Inflammatory macrophage treated with lipopolysaccharide for 4 hours (primary cell): Measurements from ENCODE around the gene CTAG2.
"Not testable (repeated sequence)": the region's sequence is repeated elsewhere in the genome, so short reads cannot be mapped to it uniquely, and the experiment has no call there.

Experiments used
- DNase-seq: peaks from one replicate; pipeline ENCODE4 v3.0.0-alpha.2; 2020

The CTAG2 gene

DNA sequence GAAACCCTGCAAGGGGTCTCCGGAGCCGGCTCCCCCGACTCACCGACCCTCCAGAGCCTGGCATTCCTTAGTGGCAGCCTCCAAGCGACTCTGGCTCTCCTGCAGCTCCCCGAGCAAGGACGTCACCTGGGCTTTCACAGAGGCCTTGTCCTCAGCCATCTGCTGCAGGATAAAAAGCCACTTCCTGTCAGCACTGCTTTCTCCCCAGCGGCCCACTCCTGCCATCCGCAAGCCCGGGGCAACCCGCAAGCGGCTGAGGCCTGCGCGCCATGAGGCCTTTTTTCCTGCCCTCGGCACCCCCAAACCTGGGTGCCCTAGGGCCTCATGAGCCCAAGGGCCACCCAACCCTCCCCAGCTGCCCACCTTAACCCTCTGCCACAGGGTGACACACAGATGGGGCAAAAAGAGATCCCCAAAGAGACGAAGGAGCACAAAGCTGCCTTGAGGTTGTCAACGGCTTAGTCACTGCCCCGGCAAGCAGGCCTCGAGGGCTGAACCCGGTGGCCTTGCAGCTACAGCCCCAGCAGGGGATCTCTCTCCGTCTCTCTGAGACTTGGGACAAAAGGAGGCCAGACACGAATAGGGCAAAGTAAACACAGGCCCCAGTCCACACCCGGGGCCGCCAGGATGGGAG is 7.5 kb downstream of the CTAG2 start:
- DNase-seq, result not testable (repeated sequence)

DNA sequence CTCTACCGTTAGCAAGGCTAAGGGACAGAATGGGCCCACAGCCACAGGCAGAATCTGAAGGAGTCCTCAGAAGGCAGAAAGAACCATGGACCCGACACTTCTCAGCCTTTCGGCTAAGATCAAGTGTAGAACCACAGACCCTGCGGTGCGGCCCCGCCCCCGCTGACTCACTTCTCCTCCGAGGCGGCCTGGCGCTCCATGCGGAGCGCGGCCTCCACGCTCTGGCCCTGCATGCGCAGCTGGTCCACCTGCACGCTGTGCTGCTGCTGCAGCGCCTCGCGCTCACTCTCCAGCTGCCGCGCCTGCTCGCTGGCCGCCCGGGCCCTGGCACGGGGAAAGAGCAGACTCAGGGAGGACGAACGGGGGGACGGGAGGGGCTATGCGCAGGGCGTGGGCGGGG is 9.7 kb downstream of the CTAG2 start:
- DNase-seq, result not testable (repeated sequence)

DNA sequence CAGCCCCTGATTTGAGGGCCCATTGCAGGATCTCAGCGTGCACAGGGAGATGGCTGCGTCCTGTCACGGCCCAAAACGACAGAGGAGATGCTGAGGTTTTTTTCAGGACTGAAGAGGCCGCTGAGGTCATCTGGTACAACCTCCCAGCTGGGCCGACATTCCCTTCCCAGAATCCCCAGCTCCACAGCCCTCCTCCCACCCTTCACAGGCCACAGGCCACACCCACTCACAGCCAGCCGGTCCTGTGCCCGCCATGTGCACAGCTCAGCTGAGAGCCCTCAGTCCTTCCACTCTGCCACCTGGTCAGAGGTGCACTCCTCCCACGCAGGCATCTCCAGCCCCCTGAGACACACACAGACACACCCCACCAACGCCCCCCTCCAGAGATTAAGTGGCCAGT is 11.6 kb downstream of the CTAG2 start:
- DNase-seq, result not testable (repeated sequence)

DNA sequence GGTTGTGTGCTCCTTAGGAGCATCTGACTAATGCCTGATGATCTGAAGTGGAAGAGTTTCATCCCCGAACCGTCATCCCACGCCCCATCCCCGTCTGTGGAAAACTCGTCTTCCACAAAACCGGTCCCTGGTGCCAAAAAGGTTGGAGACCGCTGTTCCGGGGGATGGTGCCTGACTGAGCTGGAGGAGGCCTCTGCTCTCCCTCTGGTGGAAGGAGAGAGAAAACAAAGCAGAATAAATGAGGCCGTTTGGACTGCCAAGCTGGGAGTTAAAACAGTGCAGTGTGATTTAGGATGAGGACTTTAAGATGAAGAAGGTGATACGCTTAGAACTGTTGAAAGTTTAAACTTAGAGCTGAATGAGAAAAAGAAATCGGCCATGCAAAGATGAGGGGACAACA is 19.7 kb downstream of the CTAG2 start:
- DNase-seq, result not testable (repeated sequence)

DNA sequence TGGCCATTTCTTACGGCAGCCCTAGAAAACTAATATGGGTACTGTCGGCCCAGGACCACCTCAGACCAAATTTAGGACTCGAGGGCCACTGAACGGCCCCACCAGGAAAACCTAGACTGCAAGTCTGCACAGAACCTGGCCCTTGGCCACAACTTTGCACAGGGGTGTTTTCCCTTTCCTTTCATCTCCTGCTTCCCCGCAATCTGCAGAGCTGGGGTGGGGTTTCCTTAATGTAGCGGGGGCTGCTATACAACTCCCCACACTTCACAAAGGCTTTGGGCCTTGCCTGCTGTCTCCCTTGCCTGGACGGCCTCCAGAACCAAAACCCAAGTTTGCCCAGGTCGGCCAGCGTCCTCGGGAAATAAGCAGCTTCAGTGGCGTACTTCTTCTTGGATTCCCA is 22.4 kb downstream of the CTAG2 start:
- not testable (repeated sequence) for DNase-seq

DNA sequence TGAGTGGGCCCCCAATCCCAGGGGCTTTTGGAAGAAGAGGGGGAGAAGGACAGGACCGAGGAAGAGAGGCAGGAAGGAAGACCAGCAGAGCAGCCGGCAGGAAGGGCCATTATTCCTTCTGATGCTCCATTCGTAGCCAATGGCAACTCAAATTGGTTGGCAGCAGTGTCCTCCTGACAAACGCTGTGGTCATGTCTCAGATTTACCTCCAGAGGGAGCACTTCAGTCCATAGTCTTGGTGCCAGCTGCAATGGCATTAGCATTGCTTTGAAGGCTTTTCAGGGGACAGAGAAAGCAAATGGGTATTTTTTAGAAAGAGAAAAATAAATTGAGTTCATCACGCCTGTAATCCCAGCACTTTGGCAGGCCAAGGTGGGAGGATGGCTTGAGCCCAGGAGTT is 24.4 kb downstream of the CTAG2 start:
- DNase-seq, result not testable (repeated sequence)

DNA sequence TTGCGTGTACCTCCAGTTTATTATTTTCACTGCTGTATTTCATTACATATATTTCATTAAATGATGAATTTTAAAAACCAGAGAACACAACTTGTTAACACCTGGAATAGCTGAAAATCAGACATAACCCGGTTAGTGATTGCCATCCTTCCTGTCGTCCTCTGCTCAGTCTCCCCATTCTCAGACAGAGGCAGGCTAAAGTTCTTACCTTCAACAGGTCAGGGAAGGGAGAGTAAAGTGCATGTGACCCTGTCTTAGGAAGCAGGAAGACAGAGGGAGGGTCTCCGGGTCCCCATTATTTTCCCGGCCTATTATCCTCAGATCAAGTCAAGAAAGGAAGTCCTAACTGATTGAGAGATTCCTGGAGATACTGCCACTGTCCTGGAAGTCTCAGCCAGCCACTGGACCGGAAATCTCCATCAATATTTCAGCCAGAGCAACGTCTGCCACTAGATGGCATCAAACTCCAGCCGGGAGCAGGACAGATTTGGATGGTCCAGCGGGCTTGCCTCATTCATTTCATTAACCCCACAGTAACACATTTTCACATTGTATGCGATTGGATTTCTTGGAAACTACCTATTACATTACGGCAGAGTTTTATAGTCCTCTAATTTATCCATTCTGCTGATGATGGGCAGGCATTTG is 32.5 kb downstream of the CTAG2 start:
- not testable (repeated sequence) for DNase-seq

DNA sequence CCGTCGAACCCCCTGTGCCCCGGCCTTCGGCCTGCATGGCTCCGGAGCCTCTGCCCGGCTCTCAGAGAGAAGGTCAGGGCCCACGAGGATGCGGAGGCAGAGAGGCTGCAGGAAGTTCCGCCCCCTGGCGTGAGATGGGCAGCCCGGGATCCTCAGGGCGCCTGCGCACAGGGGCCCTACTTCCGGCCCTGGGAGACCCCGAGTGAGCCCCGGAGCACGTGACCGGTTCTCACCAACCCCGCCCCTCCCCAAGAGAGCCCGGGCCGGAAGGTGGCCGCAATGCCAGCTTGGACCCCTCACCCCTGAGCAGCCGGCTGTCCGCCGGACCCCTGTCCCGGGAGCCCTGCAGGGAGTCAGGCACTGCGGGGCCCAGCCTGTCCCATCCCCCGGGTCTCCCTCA is 34.2 kb downstream of the CTAG2 start, which contains the start of gene CTAG1B:
TSS of gene CTAG1B (minus strand) at position 101 of the 400 bp plus-strand sequence. CDS start at position 37, 64 bp downstream.
- not testable (repeated sequence) for DNase-seq

DNA sequence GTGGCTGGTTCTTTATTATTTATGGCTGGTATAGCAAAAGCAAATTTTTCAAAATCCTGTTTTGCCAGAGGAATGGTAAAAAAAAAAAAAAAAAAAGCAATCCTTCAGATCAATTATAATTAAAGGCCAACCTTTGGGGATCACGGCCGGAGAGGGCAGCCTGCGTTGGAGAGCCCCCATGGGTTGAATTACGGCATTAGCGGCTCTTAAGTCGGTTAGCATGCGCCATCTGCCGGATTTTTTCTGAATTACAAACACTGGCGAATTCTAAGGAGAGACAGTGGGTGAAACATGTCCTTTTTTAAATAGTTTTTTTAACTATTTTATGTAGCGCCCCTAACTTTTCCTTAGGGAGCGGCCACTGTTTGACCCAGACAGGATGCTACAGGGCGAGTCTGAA is 39.8 kb downstream of the CTAG2 start:
- DNase-seq, result not testable (repeated sequence)

DNA sequence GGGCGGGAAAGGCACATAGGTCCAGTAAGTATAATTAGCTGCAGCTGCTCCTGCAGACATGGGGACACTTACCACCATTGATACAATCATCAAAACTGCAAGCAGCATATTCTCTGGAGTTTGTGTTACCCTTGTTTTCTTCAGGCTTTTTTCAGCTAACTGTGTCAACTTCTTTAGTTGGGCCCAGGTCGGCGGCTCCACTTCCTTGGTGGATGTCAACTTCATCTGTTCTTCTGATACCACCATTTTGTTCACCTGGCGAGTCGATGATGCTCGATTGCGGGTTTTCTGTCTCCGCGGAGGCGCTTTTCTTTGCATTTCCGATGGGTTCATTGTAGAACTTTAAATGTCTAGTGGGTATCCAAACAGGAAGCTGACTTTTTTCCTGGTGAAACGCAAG is 42.2 kb downstream of the CTAG2 start:
- not testable (repeated sequence) for DNase-seq

DNA sequence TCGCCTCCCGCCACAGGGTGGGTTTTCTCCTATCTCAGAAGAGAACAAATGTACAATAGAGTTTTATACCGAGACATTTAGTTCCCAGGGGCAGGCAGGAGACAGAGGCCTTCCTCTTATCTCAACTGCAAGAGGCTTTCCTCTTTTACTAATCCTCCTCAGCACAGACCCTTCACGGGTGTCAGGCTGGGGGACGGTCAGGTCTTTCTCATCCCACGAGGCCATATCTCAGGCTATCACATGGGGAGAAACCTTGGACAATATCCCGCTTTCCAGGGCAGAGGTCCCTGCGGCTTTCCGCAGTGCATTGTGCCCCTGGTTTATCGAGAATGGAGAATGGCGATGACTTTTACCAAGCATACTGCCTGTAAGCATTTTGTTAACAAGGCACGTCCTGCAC is 44.6 kb downstream of the CTAG2 start:
- not testable (repeated sequence) for DNase-seq

DNA sequence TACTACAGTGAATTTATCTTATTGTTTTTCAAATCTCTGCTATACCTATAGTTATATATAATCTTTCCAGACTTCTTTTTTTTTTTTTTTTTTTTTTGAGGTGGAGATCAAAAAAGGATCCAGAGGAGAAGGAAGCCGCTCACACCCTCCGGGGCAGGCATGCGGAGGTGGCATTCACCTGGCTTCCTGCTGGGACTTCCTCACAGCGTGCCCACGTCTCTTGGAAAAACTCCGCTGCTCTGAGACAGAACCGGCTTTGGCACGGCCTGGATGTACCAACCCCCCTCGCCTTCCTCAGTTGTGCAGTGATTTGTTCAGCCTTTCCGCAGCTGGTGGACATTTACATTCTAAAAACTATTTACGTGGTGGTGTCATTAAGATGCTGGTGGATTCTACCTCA is 45.4 kb downstream of the CTAG2 start:
- not testable (repeated sequence) for DNase-seq

DNA sequence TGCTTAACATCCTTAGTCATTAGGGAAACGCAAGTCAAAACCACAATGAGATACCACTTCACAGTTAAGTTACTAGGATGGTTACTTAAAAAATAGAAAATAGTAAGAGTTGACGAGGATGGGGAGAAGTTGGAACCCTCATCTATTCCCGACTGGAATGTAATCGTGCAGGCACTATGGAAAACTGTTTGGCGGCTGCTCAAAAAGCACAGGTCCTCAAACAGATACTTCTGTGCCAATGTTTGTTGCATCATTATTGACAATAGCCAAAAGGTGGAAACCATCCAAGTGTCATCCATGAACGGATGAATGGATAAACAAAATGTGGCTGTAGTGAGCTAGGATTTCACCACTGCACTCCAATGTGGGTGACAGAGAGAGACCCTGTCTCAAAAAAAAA is 46.0 kb downstream of the CTAG2 start:
- no peak for DNase-seq

DNA sequence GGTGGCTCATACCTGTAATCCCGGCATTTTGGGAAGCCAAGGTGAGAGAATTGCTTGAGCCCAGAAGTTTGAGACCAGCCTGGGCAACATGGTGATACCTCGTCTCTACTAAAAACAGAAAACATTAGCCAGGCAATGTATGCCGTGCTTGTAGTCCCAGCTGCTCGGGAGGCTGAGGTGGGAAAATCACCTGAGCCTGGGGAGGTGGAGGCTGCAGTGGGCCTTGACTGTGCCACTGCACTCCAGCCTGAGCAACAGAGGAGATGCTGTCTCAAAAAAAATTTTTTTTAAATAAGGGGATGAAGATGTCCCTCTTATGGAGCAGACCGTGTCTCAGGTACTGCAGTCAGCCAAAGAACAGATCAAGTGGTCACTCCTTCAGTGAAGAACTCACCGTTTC is 47.8 kb downstream of the CTAG2 start:
- DNase-seq, result no peak

DNA sequence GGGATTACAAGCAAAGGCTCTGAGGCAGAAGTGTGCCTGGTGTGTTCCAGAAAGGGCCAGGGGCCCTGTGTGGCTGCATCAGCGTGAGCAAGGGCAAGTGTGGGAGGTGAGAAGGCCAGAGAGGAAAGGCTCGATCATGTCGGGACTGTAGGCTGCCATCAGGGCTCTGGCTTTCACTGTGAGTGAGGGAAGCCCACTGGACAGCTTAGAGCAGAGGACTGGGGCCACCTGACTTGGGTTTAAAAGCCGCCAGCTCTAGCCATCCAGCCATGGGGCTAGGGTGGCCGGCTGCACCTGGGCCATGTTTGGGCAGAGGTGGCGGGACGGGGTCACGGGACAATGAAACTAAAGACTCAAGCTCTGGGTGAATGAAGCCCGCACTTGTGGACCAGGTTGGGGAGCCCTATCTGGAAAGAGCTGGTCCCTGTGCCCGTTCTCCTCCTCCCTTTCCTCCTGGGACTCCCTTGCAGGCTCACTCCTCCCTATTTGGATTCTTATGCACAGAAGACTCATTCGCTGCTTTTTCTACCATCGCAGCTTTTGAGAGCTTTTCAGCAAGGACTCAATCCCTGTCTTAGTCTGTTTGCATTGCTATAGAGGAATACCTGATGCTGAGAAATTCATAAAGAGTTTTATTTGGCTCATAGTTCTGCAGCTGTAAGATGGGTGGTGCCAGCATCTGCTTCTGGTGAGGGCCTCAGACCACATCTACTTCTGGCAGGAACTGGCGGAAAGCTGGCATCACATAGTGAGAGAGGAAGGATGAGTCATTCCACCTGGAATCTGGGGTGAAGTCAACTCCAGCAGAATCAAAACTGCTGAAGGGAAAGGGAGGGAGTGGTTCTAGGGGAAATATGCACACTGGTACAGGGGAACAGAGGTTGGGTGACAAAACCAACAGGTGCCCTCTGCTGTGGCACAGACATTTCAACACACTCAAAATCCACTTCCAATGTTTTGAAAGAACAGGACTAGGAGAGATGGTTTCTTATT is 49.6 kb downstream of the CTAG2 start:
- DNase-seq, result no peak

DNA sequence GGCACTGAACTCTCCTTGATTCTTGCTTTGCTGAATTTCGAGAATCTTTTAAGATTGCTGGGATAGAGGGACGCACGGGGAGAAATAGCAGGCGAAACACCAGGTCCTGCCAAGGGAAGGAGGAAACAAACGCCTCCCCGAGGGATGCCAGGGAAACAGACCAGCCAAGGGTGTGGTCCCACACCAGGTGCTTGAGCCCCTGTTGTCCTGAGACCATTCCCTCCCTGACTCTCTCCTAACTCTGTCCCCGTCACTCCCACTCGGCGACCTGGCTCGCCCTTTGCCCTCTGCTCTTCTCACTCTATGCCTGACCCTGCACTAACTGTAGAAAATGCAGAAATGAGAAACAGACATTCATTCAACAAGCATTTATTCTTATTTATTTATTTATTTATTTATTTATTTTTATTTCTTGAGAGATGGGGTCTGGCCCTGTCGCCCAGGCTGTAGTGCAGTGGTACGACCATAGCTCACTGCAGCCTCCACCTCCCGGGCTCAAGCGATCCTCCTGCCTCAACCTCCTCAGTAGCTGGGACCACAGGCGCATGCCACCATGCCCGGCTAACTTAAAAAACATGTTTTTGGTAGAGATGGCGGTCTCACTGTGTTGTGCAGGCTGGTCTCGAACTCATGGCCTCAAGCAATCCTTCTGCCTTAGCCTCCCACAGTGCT is 50.5 kb downstream of the CTAG2 start:
- DNase-seq, result no peak

DNA sequence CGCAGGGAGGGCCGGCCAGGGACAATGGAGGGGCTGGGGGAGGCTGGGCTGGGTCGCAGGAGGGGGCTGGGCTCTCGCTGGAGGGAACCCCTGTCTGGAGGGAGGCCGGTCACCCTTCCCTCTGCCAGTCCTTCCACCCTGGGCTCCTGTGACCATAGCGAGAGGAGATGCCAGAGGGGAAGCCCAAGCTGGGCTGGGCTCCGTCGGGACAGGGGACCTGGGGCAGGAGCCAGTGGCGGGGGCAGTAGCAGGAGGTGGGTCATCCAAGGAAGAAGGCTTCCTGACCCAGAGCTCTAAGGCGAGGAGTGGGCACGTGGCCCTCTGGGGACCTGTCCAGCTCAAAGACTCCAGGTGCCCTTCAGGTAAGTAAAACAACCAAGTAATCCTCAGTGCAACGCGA is 51.2 kb downstream of the CTAG2 start:
- no peak for DNase-seq
